Nephron (organoid): ENCODE data around the gene CAMTA1.
A peak's percentile ranks its signal among the peaks of the same experiment; 100 is the strongest.

Experiments used
- H3K27ac Mint-ChIP-seq, 3 experiments: 2 replicates each; pipeline ENCODE4 v1.8.0; 2020; ENCODE audit warnings: mixed read lengths in 3 of 3, mild to moderate bottlenecking in 2 of 3, moderate library complexity in 1 of 3
- H3K27me3 Mint-ChIP-seq: 2 replicates; pipeline ENCODE4 v1.8.0; 2021; ENCODE audit warnings: low read depth, mild to moderate bottlenecking, moderate library complexity, mixed read lengths
- H3K36me3 Mint-ChIP-seq: 2 replicates; pipeline ENCODE4 v1.8.0; 2020; ENCODE audit warnings: low read depth, mixed read lengths
- H3K4me1 Mint-ChIP-seq: 2 replicates; pipeline ENCODE4 v1.8.0; 2020; ENCODE audit warnings: mixed read lengths
- H3K4me3 Mint-ChIP-seq, 3 experiments: 2 replicates each; pipeline ENCODE4 v1.8.0; 2020; ENCODE audit warnings: mild to moderate bottlenecking in 3 of 3, mixed read lengths in 3 of 3, moderate library complexity in 2 of 3
- H3K9me3 Mint-ChIP-seq: 2 replicates; pipeline ENCODE4 v1.8.0; 2020; ENCODE audit warnings: mixed read lengths
- CTCF ChIP-seq, 3 experiments: fragments of 200-600 bp; sonication (generic); IDR thresholded peaks; one replicate each; pipeline ENCODE4 v1.5.0; 2021; ENCODE audit warnings: antibody characterized with exemption in 3 of 3; ENCODE audit not compliant: unreplicated experiment in 3 of 3

CAMTA1 gene

GRCh38 chr1:7636795-7637526 is 851.7 kb downstream of the CAMTA1 start:
- Mint-ChIP-seq H3K27ac (no peak overlapping the region), H3K36me3 (no peaks in the 10 kb centered on the region), H3K27me3 (peaks cover 26% of the 10 kb centered on the region), H3K9me3 (no peaks in the 10 kb centered on the region), H3K4me1 (no peaks in the 10 kb centered on the region), H3K4me3 (no peak overlapping the region)
- no peak for TF ChIP-seq CTCF (IDR thresholded peaks at IDR 0.05; ENCODE audit: unreplicated experiment in 3 of 3)

- H3K36me3 Mint-ChIP-seq: no peaks in the 10 kb centered on the region
- no peak overlapping the region for H3K4me3 Mint-ChIP-seq
- H3K27me3 Mint-ChIP-seq: peaks cover 19% of the 10 kb centered on the region
- no peak for TF ChIP-seq CTCF (IDR thresholded peaks at IDR 0.05; ENCODE audit: unreplicated experiment in 3 of 3)
- H3K27ac Mint-ChIP-seq: no peak overlapping the region
- no peaks in the 10 kb centered on the region for H3K9me3 Mint-ChIP-seq
- peaks cover 4% of the 10 kb centered on the region for H3K4me1 Mint-ChIP-seq
Measured at GRCh38 chr1:7638078-7638477, 852.8 kb downstream of the CAMTA1 start.

- peaks cover 19% of the 10 kb centered on the region for H3K4me1 Mint-ChIP-seq
- H3K36me3 Mint-ChIP-seq: no peaks in the 10 kb centered on the region
- TF ChIP-seq CTCF (IDR thresholded peaks at IDR 0.05; ENCODE audit: unreplicated experiment in 3 of 3): no peak
- H3K27me3 Mint-ChIP-seq: peaks cover 8% of the 10 kb centered on the region
- no peak overlapping the region for H3K4me3 Mint-ChIP-seq
- H3K27ac Mint-ChIP-seq: no peak overlapping the region
- H3K9me3 Mint-ChIP-seq: no peaks in the 10 kb centered on the region
Measured at GRCh38 chr1:7639435-7640131, 854.3 kb downstream of the CAMTA1 start.

GRCh38 chr1:7640350-7640749 is 855.1 kb downstream of the CAMTA1 start:
- Mint-ChIP-seq H3K4me1 (peaks cover 24% of the 10 kb centered on the region), H3K27ac (no peak overlapping the region), H3K27me3 (peaks cover 7% of the 10 kb centered on the region), H3K36me3 (no peaks in the 10 kb centered on the region), H3K4me3 (no peak overlapping the region), H3K9me3 (no peaks in the 10 kb centered on the region)
- TF ChIP-seq CTCF (IDR thresholded peaks at IDR 0.05; ENCODE audit: unreplicated experiment in 3 of 3): no peak

- no peak for TF ChIP-seq CTCF (IDR thresholded peaks at IDR 0.05; ENCODE audit: unreplicated experiment in 3 of 3)
- Mint-ChIP-seq H3K36me3 (no peaks in the 10 kb centered on the region), H3K4me3 (no peak overlapping the region), H3K4me1 (peaks cover 24% of the 10 kb centered on the region), H3K27me3 (peaks cover 10% of the 10 kb centered on the region), H3K27ac (peak overlapping the region in 1 of 3 experiments; percentile 46), H3K9me3 (no peaks in the 10 kb centered on the region)
Measured at GRCh38 chr1:7640920-7641585, 855.8 kb downstream of the CAMTA1 start.
